Mucosa of descending colon (tissue), 3 donors: Measurements from ENCODE around the gene NECTIN2. TPM values are rescaled to one million over a fixed set of nuclear protein-coding genes. Genes with fewer than 3 reads are reported as not detected.
"Not testable (repeated sequence)": the region's sequence is repeated elsewhere in the genome, so short reads cannot be mapped to it uniquely, and the experiment has no call there.

Experiments used
- ATAC-seq: fragments of 200-7000 bp; cut with Tn5 transposase; one replicate; pipeline ENCODE4 v1.9.1; 2020; ENCODE audit warnings: mild to moderate bottlenecking, moderate library complexity
- DNase-seq, 3 donors: peaks; one replicate each; pipeline ENCODE4 v3.0.0-alpha.2; 2020
- H3K36me3 ChIP-seq: fragments of 200-600 bp; one replicate; pipeline ENCODE4 v1.8.0; 2021; ENCODE audit warnings: low read depth, mild to moderate bottlenecking
- H3K4me1 ChIP-seq: fragments of 200-600 bp; one replicate; pipeline ENCODE4 v1.8.0; 2021; ENCODE audit warnings: low read depth, mild to moderate bottlenecking
- H3K4me3 ChIP-seq: fragments of 200-600 bp; one replicate; pipeline ENCODE4 v1.8.0; 2021; ENCODE audit warnings: mild to moderate bottlenecking
- H3K9me3 ChIP-seq: fragments of 200-600 bp; one replicate; pipeline ENCODE4 v1.8.0; 2021; ENCODE audit warnings: mild to moderate bottlenecking
- CTCF ChIP-seq: fragments of 200-600 bp; IDR thresholded peaks from one replicate; pipeline ENCODE4 v1.8.0; 2022; ENCODE audit warnings: antibody characterized with exemption, mild to moderate bottlenecking
- intact Hi-C, 2 donors: fragments of 100-400 bp; cut with DNase I in 1 of 2; cut with micrococcal nuclease in 1 of 2; formaldehyde crosslinking; loops; one replicate each; pipeline versions ENCODE4 v1.11.0 to v1.11.1; 2022; cut with DNase I, micrococcal nuclease
- total RNA-seq, 3 donors: library from RNA; stranded (reverse); fragmentation: NEBNext Ultra II Directional in 2 of 3; extraction: Animal tissue kit (Norgen Biotek cat#: 25700) in 2 of 3; gene quantifications; one replicate each; pipeline versions ENCODE4 v1.2.1 to v1.2.4, GENCODE V29; 2021 to 2023
- donor health status: DM: no; HTN: no; CAD: no; lungs with moderate emphysema.
- donor health status: DM: no; HTN: no; CAD: no.
- donor health status: DM: no; HTN: yes; CAD: no.

Gene NECTIN2
- total RNA-seq, 3 donors from 2014 or later = 65.3 to 109 (median 98.8) TPM

GRCh38 chr19:44824761-44825160 lies 21.3 kb upstream of the NECTIN2 start:
- H3K9me3 ChIP-seq = no peaks in the 10 kb centered on the region
- no peak for TF ChIP-seq CTCF
- no peak for DNase-seq
- intact Hi-C loops = no loop called here
- peaks cover 5% of the 10 kb centered on the region for H3K4me1 ChIP-seq
- ATAC-seq = no peak
- H3K4me3 ChIP-seq = no peak overlapping the region
- no peaks in the 10 kb centered on the region for H3K36me3 ChIP-seq

GRCh38 chr19:44832875-44833274 lies 13.2 kb upstream of the NECTIN2 start:
- not testable (repeated sequence) for ATAC-seq, H3K4me1 ChIP-seq, H3K4me3 ChIP-seq, H3K36me3 ChIP-seq, DNase-seq, H3K9me3 ChIP-seq
- intact Hi-C loops = loop anchor here in 1 of 2 donors (10.0 kb wide), 1 partner anchor 48 kb away; no protein-coding TSS in a partner anchor

GRCh38 chr19:44834399-44834798 lies 11.7 kb upstream of the NECTIN2 start:
- DNase-seq, H3K4me1 ChIP-seq, H3K4me3 ChIP-seq, H3K36me3 ChIP-seq, H3K9me3 ChIP-seq, ATAC-seq: not testable (repeated sequence)
- intact Hi-C loops = loop anchor here in 1 of 2 donors (10.0 kb wide), 1 partner anchor 50 kb away; no protein-coding TSS in a partner anchor

- intact Hi-C loops = loop anchor here in 1 of 2 donors (10.0 kb wide), 1 partner anchor 54 kb away; no protein-coding TSS in a partner anchor
- Histone ChIP-seq H3K36me3 (no peaks in the 10 kb centered on the region), H3K4me3 (no peak overlapping the region), H3K4me1 (no peaks in the 10 kb centered on the region), H3K9me3 (no peaks in the 10 kb centered on the region)
- TF ChIP-seq CTCF = no peak
- peak; percentile 24 for ATAC-seq
- no peak for DNase-seq
Observed at GRCh38 chr19:44839276-44839675, 6.8 kb upstream of the NECTIN2 start.

GRCh38 chr19:44840811-44841210 lies 5.3 kb upstream of the NECTIN2 start:
- Histone ChIP-seq H3K4me1 (peaks cover 10% of the 10 kb centered on the region), H3K9me3 (no peaks in the 10 kb centered on the region), H3K4me3 (no peak overlapping the region), H3K36me3 (no peaks in the 10 kb centered on the region)
- ATAC-seq (no peak), DNase-seq (no peak)
- TF ChIP-seq CTCF = no peak
- intact Hi-C loops = loop anchor here in 1 of 2 donors (5.0 kb wide), 1 partner anchor 54 kb away; no protein-coding TSS in a partner anchor

GRCh38 chr19:44841231-44841630 lies 4.9 kb upstream of the NECTIN2 start:
- intact Hi-C loops = loop anchor here in 1 of 2 donors (5.0 kb wide), 1 partner anchor 54 kb away; no protein-coding TSS in a partner anchor
- no peak for DNase-seq
- Histone ChIP-seq H3K4me1 (peaks cover 10% of the 10 kb centered on the region), H3K4me3 (no peak overlapping the region), H3K36me3 (no peaks in the 10 kb centered on the region), H3K9me3 (no peaks in the 10 kb centered on the region)
- TF ChIP-seq CTCF = no peak
- no peak for ATAC-seq

- ATAC-seq = no peak
- no peak for TF ChIP-seq CTCF
- intact Hi-C loops = no loop called here
Observed at GRCh38 chr19:44845286-44845611, 848 bp upstream of the NECTIN2 start.

More at GRCh38 chr19:44845286-44845611, 848 bp upstream of the NECTIN2 start:
- Histone ChIP-seq H3K9me3 (no peaks in the 10 kb centered on the region), H3K4me3 (no peak overlapping the region), H3K4me1 (peaks cover 22% of the 10 kb centered on the region), H3K36me3 (no peaks in the 10 kb centered on the region)
- peak in 1 of 3 donors; percentile 69 for DNase-seq
